SK-N-SH (cell line): ENCODE results near the gene GGTLC2.

Experiments used
- CHD2 ChIP-seq: fragments of 150-350 bp; IDR thresholded peaks from 2 replicates; pipeline ENCODE4 v1.6.1; 2018; ENCODE audit warnings: low read length; ENCODE audit not compliant: partially characterized antibody
- CTCF ChIP-seq: fragments of 200-600 bp; sonication (generic); IDR thresholded peaks from 2 replicates; pipeline ENCODE4 v1.6.1; 2017; ENCODE audit warnings: antibody characterized with exemption, mild to moderate bottlenecking, moderate library complexity
- EP300 ChIP-seq, 2 experiments: IDR thresholded peaks; 2 replicates each; pipeline versions ENCODE4 v1.4.0 to v1.6.1; 2012; ENCODE audit warnings: borderline replicate concordance in 1 of 2, low read depth in 1 of 2, low read length in 1 of 2
- FOXJ3 ChIP-seq: sonication (generic); formaldehyde crosslinking; IDR thresholded peaks from 2 replicates; pipeline ENCODE4 v1.5.1; 2020; ENCODE audit warnings: mild to moderate bottlenecking, missing genetic modification reagents
- JUND ChIP-seq: IDR thresholded peaks from 2 replicates; pipeline ENCODE4 v1.4.0; 2012
- MAX ChIP-seq: IDR thresholded peaks from 2 replicates; pipeline ENCODE4 v1.4.0; 2012; ENCODE audit warnings: low read depth
- MEF2A ChIP-seq: IDR thresholded peaks from 2 replicates; pipeline ENCODE4 v1.4.0; 2012; ENCODE audit warnings: low read depth, borderline replicate concordance
- PBX3 ChIP-seq: IDR thresholded peaks from 2 replicates; pipeline ENCODE4; 2012
- REST ChIP-seq: IDR thresholded peaks from 2 replicates; pipeline ENCODE4 v1.6.1; 2012; ENCODE audit warnings: mild to moderate bottlenecking, low read depth, low read length, moderate library complexity
- USF1 ChIP-seq: IDR thresholded peaks from 2 replicates; pipeline ENCODE4 v1.4.0; 2012; ENCODE audit warnings: low read depth, borderline replicate concordance

GRCh38 chr22:22667966-22668880, 23.8 kb downstream of the GGTLC2 start:
- TF ChIP-seq MAX (no peak), PBX3 (no peak), CTCF (no peak), CHD2 (no peak), REST (no peak), MEF2A (no peak), USF1 (no peak), JUND (no peak), FOXJ3 (CRISPR knock-in tag) (no peak), EP300 (IDR thresholded peaks at IDR 0.05; ENCODE audit: borderline replicate concordance in 1 of 2, low read depth in 1 of 2, low read length in 1 of 2) (no peak)
